ENCODE results near the gene MYBPC1. TPM values are rescaled to one million over a fixed set of nuclear protein-coding genes. Genes with fewer than 3 reads are reported as not detected.
A peak's percentile ranks its signal among the peaks of the same experiment; 100 is the strongest.

Gene MYBPC1
- polyA plus RNA-seq, 3 donors = 0.04 to 0.16 TPM; not detected in 1

GRCh38 chr12:101698800-101699347 is 104.1 kb downstream of the MYBPC1 start:
- intact Hi-C loops (cut with micrococcal nuclease) = no loop called here
- Mint-ChIP-seq H3K27ac (peak overlapping the region; percentile 76 to 90 (median 85)), H3K36me3 (peaks cover 7 to 10% of the 10 kb centered on the region in 2 donors), H3K27me3 (ENCODE audit: low read depth in 3 of 3) (peaks cover 0 to 2% (median 0%) of the 10 kb centered on the region in 3 donors), H3K4me1 (peaks cover 72% of the 10 kb centered on the region), H3K9me3 (no peaks in the 10 kb centered on the region), H3K4me3 (peak overlapping the region; percentile 96)
- Histone ChIP-seq H3K27ac (ENCODE audit: low read depth in 1 of 2, low read length in 2 of 2) (peak overlapping the region; percentile 57 to 87), H2AFZ (ENCODE audit: insufficient read depth, low read depth, low read length, poor library complexity, severe bottlenecking) (peak overlapping the region; percentile 95), H3K4me3 (replicated peaks in 1 of 3; ENCODE audit: low read depth in 2 of 3, low read length in 3 of 3) (peak overlapping the region; percentile 89 to 94 (median 92)), H4K20me1 (ENCODE audit: insufficient read depth, low read length) (peaks cover 48% of the 10 kb centered on the region), H3K36me3 (replicated peaks in 1 of 2; ENCODE audit: control insufficient read depth in 1 of 2, insufficient read depth in 2 of 2, low read length in 2 of 2) (peaks cover 2 to 7% of the 10 kb centered on the region in 2 donors), H3K4me2 (replicated peaks; ENCODE audit: extremely low read depth, low read length, poor library complexity, severe bottlenecking) (peak overlapping the region; percentile 85), H3K79me2 (ENCODE audit: insufficient read depth, low read length) (peaks cover 74% of the 10 kb centered on the region), H3K27me3 (ENCODE audit: control insufficient read depth in 2 of 2, insufficient read depth in 2 of 2, low read length in 2 of 2) (no peaks in the 10 kb centered on the region), H3K9ac (ENCODE audit: insufficient read depth, low read length, poor library complexity, severe bottlenecking) (peak overlapping the region; percentile 87), H3K4me1 (ENCODE audit: control insufficient read depth in 1 of 2, insufficient read depth in 2 of 2, low read length in 2 of 2) (peaks cover 32 to 60% of the 10 kb centered on the region in 2 donors), H3K9me3 (replicated peaks in 1 of 2; ENCODE audit: control insufficient read depth in 1 of 2, insufficient read depth in 1 of 2, low read length in 2 of 2) (no peaks in the 10 kb centered on the region)
- WGBS (ENCODE audit: insufficient coverage) = 100% methylated on average over 5 of the region's 12 CpGs
- TF ChIP-seq CTCF (IDR thresholded peaks at IDR 0.05) = no peak
- no peak for DNase-seq

- H3K4me3 ChIP-seq (replicated peaks in 1 of 3; ENCODE audit: low read depth in 2 of 3, low read length in 3 of 3) = no peak overlapping the region
Measured at GRCh38 chr12:101700299-101700820, 105.6 kb downstream of the MYBPC1 start.

More at GRCh38 chr12:101700299-101700820, 105.6 kb downstream of the MYBPC1 start:
- Histone ChIP-seq H3K27ac (ENCODE audit: low read depth in 1 of 2, low read length in 2 of 2) (peak overlapping the region in 1 of 2 donors; percentile 3), H2AFZ (ENCODE audit: insufficient read depth, low read depth, low read length, poor library complexity, severe bottlenecking) (no peak overlapping the region), H3K4me1 (ENCODE audit: control insufficient read depth in 1 of 2, insufficient read depth in 2 of 2, low read length in 2 of 2) (peaks cover 31 to 57% of the 10 kb centered on the region in 2 donors), H3K36me3 (replicated peaks in 1 of 2; ENCODE audit: control insufficient read depth in 1 of 2, insufficient read depth in 2 of 2, low read length in 2 of 2) (peaks cover 2 to 7% of the 10 kb centered on the region in 2 donors), H3K9ac (ENCODE audit: insufficient read depth, low read length, poor library complexity, severe bottlenecking) (no peak overlapping the region), H3K79me2 (ENCODE audit: insufficient read depth, low read length) (peaks cover 79% of the 10 kb centered on the region), H3K27me3 (ENCODE audit: control insufficient read depth in 2 of 2, insufficient read depth in 2 of 2, low read length in 2 of 2) (no peaks in the 10 kb centered on the region), H3K9me3 (replicated peaks in 1 of 2; ENCODE audit: control insufficient read depth in 1 of 2, insufficient read depth in 1 of 2, low read length in 2 of 2) (no peaks in the 10 kb centered on the region), H3K4me2 (replicated peaks; ENCODE audit: extremely low read depth, low read length, poor library complexity, severe bottlenecking) (peak overlapping the region; percentile 19), H4K20me1 (ENCODE audit: insufficient read depth, low read length) (peaks cover 50% of the 10 kb centered on the region)
- WGBS (ENCODE audit: insufficient coverage) = 80% methylated on average over 1 of the region's 2 CpGs
- Mint-ChIP-seq H3K36me3 (peaks cover 7 to 10% of the 10 kb centered on the region in 2 donors), H3K4me1 (peaks cover 67% of the 10 kb centered on the region), H3K27ac (peak overlapping the region in 1 of 7 donors; percentile 3), H3K27me3 (ENCODE audit: low read depth in 3 of 3) (no peaks in the 10 kb centered on the region), H3K4me3 (peak overlapping the region in 1 of 2 donors; percentile 51), H3K9me3 (no peaks in the 10 kb centered on the region)
- DNase-seq = no peak
- no peak for TF ChIP-seq CTCF (IDR thresholded peaks at IDR 0.05)
- intact Hi-C loops (cut with micrococcal nuclease) = no loop called here
